ENCODE data around the gene SPIRE2.

Gene SPIRE2

DNA sequence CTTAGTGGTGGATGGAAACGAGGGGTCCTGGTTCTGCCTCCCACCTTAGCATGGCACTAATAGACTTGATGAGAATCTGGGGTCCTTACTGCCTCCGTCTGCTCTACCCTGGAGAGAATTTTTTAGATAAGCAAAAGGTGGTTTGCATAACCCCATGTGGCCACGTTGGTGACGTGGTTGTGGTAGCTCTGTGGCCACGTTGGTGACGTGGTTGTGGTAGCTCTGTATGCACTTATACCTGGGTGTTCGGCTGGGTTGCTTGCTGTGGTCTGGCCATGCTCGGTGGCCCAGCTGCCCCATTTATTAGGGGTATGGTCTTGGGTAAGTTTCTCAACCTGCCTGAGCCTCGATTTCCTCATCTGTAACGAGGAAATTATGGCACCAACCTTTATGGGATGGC lies 13.0 kb downstream of the SPIRE2 start:
- no peak for DNase-seq (ENCODE audit: low spot score)

- peak; percentile 48 for DNase-seq (ENCODE audit: low spot score)
These were observed 14.5 kb downstream of the SPIRE2 start for GRCh38 chr16:89842471-89843408.

DNA sequence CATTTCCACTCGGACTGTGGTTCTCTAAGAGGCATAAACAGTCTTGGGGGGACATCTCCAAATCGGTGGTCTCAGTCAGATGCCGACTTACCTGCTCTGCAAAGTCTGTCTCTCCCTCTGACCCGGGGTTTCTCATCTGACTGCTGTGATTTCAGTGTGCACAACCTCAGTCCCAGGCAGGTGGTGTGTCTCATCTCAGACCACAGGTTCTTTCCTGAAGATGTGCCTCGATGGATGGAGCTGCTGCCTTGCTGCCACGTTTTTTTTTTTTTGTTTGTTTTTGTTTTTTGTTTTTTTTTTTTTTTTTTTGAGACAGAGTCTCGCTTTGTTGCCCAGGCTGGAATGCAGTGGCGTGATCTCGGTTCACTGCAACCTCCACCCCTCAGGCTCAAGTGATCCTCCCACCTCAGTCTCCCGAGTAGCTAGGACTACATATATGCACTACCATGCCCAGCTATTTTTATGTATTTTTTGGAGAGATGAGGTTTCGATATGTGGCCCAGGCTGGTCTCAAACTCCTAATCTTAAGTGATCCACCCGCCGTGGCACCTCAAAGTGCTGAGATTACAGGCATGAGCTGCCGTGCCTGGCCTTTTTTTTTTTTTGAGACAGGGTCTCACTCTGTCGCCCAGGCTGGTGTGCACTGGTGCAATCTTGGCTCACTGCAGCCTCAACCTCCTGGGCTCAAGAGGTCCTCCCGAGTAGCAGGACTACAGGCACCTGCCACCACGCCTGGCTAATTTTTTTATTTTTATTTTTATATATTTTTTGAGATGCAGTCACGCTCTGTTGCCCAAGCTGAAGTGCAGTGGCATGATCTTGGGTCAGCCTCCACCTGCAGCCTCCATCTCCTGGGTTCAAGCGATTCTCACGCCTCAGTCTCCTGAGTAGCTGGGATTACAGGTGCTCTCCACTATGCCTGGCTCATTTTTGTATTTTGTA lies 15.4 kb downstream of the SPIRE2 start:
- no peak for DNase-seq (ENCODE audit: low spot score)

GRCh38 chr16:89844739-89845339 lies 16.6 kb downstream of the SPIRE2 start:
- no peak for DNase-seq (ENCODE audit: low spot score)

DNA sequence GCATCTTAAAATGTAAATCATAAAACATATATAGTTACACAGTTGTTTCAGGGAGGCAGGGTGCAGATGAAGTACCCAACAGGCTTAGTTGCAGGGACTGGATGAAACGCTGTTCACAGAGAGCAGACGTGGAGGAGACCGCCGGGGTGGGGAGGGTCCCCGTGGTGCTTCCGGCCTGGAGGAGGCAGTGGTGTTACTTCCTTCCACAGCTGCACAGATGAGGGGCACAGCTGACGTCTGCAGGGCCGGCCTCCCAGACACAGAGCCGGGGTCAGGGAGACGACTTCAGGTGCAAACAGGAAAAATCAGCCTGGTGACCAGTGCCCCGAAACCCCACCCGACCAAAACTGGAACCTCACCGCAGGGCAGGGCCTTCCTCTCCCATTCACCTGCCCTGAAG lies 17.1 kb downstream of the SPIRE2 start:
- DNase-seq (ENCODE audit: low spot score), result no peak

GRCh38 chr16:89847051-89847939 lies 19.0 kb downstream of the SPIRE2 start:
- no peak for DNase-seq (ENCODE audit: low spot score)

- no peak for DNase-seq (ENCODE audit: low spot score)
These were observed 19.6 kb downstream of the SPIRE2 start for GRCh38 chr16:89847940-89848297.

GRCh38 chr16:89848974-89849373 lies 20.7 kb downstream of the SPIRE2 start:
- DNase-seq (ENCODE audit: low spot score), result no peak

DNA sequence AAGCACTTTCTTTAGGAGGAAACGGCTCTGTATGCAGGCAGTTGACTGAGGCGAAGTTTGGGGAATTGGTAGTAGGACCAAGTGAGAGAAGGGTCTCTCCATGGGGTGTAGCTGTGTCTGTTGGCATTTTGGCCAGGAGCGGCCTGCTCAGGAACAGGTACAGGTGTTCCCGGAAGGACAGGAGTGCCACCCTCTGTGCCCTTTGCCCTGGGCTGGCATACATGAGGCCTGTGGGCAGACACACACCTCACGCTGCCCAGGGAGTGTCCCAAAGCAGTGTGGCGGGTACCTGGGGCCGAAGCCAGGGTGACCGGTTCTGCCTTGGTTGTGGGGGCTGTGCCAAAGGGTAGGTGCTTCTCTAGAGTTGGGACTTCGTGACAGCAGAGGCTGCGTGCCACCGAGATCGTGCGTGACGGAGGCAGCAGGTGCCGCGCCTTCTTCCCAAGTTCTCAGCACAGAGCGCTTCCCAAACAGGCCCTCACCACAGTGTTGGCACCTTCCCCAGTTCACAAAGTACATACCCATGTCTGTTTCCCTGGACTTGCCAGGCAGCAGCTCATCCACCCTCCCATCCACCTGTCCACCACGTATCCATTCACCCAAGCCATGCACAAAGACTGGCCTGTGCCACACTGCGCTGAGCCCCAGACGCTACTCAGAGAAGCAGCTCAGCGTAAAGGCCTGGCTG lies 25.2 kb downstream of the SPIRE2 start:
- no peak for DNase-seq (ENCODE audit: low spot score)

DNA sequence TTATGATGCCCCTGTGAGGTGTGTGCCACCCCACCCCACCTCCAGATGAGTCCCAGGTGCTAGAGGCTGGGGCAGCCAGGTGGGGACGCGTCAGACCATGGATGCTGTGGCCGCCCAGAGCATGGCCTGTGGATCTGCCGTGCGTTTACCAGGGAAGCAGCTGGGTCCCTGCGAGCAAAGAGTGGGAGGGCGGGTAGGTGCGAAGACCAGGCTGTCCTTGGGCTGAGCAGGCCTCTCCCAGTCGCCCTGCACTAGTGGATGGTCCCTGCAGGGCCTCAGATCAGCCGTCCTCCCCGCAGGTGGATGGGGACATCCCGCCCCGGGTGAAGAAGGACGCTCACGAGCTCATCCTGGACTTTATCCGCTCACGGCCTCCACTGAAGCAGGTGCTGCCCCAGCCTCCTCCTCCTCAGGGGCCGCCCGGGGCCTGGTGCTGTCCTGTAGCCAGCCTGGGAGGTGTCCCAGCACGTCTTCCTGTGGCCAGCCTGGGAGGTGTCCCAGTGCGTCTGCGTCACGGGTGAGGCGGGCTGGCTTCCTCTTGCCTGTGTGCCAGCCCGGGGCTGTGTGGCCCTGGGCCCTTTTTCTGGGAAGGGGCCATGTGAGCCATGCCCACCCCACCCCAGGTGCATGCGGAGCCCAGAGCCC lies 27.1 kb downstream of the SPIRE2 start:
- DNase-seq (ENCODE audit: low spot score), result no peak

DNA sequence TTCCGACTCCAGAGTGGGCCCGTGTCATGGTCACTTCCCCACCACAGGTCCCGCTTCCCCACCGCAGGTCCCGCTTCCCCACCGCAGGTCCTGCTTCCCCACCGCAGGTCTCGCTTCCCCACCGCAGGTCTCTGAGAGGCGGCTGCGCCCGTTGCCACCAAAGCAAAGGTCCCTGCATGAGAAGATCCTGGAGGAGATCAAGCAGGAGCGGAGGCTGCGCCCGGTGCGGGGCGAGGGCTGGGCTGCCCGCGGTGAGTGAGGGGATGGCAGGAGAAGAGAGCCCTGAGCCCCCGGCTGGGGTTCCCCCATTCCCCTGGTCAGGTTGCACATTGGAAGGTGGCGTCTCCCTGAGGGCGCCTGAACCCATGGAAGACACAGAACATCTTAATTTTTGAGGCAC lies 27.7 kb downstream of the SPIRE2 start:
- no peak for DNase-seq (ENCODE audit: low spot score)

- no peak for DNase-seq (ENCODE audit: low spot score)
These were observed 30.8 kb downstream of the SPIRE2 start for GRCh38 chr16:89858973-89859614.

DNA sequence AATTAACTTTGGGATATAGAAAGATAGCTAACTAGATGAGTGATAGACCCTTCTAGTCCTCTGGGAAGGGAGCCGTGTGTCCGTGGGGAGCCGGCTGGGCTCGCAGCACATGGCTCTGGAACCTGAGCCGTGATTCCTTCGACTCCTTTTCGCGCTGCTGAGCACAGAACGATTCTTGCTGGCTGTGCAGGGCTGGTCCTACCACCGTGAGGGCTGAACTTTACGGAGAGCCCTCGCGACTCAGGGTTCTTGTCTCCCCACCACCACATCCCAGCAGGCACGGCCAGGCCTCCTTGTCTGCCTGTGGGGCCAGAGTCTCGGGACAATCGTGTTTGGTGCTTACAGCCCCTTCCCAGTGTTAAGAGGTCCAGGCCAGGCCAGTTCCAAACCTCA lies 31.3 kb downstream of the SPIRE2 start:
- DNase-seq (ENCODE audit: low spot score), result no peak

DNA sequence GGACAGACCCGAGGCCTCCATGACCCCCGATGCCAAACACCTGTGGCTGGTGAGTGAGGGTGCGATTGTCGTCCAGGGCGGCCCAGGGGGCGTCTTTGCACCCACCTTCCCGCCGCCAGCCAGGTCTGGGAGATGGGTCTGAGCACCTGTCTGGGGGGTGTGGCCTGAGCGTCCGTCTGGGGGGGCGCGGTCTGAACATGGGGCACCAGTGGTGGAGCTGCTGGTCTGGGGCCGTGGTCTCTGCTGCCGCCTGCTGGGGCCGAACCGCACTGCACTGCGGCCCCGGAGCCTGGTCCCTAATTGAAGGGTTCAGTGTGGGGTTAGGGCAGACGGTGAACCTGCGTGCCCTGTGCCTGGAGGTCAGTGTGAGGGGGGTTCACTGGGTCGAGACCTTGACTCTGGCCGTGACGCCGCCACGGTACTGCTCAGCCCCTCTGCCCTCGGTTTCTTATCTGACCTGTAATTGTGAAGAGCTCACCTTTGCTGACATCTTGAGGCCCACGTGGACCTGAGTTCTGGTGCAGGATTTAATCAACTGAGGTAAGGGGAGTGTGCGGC lies 32.6 kb downstream of the SPIRE2 start:
- peak; percentile 93 for DNase-seq (ENCODE audit: low spot score)

DNA sequence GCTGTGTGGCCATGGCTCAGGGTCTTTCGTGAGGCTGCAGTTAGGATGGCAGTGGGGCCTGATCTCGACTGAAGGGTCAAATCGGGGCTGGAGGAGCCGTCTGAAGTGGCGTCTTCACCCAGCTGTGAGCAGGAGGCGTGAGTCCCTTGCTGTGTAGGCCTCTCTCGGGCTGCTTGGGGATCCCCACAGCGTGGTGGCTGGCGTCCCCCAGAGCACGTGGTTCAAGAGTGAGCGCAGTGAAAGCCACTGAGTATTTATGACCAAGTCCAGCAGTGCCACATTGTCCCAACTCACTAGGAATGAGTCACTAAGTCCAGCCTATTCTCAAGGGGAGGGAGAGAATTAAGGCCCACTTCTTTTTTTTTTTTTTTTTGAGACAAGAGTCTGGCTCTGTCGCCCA lies 33.4 kb downstream of the SPIRE2 start:
- DNase-seq (ENCODE audit: low spot score), result no peak

DNA sequence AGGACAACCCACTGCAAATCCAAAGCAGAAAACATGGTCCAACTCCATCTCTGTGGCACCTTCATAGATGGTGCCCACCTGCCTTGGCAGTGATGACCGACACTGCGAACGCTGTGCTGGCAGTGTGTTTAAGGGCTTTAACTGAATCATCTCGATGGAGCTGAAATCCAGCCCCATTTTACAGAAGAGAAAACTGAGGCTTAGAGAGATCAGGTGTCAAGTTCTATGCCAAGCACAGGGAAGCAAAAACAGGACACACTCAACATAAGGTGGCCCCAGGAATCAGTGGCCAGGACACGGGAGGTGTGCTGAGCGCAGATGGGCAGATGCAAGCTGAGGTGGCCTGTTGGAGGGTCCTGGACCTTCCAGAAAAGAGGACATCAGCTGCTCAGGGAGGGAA lies 34.5 kb downstream of the SPIRE2 start:
- DNase-seq (ENCODE audit: low spot score), result no peak

DNA sequence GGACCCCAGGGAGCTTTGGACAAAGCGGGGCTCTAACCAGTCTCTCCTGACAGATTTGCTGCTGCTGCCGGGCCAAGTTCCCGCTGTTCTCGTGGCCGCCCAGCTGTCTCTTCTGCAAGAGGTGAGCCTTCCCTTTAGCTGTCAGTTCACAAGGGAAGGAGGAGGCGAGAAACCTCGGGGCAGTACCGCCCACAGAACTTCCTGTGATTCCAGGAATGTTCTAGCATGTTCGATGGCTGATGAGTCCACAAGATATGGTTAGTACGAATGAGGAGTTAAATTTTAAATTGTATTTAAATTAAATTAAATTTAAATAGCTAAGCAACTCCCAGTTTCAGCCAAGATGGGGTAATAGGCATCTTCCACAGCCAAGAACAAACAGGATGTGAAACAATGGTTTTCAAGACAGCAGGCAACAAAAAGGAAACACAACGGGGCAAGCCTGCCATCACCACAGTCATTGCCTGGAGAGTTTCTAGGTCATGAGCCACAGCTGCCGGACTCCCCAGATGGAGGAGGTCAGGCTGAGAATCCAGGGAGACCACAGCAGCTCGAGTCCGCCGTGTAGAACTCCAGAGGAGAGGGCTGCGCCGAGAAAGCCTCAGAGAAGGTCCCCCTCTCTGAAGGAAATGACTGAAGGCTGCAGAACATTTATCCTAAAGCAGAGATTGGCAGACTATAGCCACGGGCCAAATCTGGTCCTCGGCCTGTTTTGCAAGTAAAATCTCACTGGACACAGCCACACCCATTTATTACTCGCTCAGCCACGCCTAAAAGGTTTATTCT lies 35.7 kb downstream of the SPIRE2 start:
- peak; percentile 28 for DNase-seq (ENCODE audit: low spot score)

DNA sequence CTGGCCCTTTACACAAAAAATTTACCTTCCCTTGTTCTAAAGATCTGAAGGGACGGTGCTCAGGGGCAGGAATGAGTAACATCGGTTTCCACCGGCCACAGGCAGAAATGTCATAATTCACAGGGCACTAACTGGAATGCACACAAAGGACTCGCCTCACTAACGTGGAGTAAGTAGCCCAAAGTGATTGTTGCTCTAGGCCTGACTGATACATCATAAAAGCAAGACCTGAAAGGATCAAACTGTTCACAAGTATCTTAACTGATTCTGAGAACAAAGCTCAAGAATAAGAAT lies 36.2 kb downstream of the SPIRE2 start:
- no peak for DNase-seq (ENCODE audit: low spot score)

DNA sequence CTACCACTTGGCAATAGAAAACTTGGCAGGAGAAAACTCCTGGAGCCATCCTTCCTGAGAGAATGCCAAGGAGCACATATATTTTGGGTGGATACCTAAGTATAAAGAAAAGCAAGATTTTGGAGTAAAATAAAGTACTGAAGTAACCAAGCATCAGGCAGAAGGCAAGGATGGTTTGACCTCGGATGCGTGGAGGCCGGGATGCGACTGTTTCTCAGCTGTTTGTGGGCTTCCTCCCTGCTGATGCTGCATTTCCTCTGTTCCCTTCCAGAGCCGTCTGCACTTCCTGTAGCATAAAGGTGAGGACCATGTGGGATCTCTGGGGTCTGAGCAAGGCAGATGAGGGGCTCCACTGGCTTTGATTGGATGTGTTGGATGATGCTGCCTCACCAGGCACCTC lies 39.6 kb downstream of the SPIRE2 start:
- no peak for DNase-seq (ENCODE audit: low spot score)
